ENCODE measurements around the gene SUMF1.

The SUMF1 gene

DNA sequence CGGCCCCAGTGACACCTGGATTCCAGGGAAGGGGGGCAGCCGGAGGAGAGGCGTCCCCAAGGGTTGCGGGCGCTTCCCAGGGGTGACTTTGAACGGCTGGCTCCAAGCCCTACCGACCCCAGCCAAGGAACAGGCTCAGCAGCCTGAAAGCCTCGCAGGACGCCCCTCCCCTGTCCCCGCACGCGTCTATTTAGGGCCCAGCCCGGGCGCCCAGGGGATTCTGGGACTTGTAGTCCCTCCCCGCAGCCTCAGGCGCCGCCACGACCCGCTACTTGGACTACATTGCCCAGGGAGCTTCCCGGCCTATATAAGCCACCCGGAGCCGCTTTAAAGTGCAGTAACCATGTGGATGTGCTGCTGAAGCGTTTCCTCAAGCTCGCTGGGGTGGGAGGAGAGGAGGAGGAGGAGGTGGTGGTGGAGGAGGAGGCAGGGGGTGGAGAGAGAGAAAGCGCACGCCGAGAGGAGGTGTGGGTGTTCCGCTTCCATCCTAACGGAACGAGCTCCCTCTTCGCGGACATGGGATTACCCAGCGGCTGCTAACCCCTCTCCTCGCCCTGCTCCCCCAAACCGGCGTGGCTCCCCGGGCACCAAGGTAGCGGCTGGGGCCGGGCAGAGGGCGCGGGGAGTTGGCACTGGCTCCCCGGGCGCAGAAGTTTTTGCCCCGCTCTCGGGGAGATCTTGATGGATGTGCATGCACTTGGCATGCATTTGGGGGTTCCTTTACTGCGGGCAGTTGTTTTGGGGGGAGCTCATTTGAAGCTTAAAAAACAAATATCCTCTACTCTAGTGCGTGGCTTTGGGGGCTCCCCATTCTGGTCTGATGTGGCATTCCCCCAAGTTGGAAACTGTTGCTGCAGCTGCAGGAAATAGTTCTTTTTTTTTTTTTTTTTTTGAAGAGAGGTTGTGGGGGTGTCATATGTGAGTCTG, 26.2 kb upstream of the SUMF1 start, which contains the start of gene ITPR1:
TSS of gene ITPR1 (plus strand) at position 335 of the 927 bp plus-strand sequence. CDS start 23,144 bp downstream, outside the sequence.
- peak within 1 kb of the TSS; percentile 89 for H3K4me3 ChIP-seq (ENCODE audit: control insufficient read depth, low read depth, low read length)
- DNase-seq (ENCODE audit: low read depth), result peak; percentile 94
- TF ChIP-seq, protein P1, sequence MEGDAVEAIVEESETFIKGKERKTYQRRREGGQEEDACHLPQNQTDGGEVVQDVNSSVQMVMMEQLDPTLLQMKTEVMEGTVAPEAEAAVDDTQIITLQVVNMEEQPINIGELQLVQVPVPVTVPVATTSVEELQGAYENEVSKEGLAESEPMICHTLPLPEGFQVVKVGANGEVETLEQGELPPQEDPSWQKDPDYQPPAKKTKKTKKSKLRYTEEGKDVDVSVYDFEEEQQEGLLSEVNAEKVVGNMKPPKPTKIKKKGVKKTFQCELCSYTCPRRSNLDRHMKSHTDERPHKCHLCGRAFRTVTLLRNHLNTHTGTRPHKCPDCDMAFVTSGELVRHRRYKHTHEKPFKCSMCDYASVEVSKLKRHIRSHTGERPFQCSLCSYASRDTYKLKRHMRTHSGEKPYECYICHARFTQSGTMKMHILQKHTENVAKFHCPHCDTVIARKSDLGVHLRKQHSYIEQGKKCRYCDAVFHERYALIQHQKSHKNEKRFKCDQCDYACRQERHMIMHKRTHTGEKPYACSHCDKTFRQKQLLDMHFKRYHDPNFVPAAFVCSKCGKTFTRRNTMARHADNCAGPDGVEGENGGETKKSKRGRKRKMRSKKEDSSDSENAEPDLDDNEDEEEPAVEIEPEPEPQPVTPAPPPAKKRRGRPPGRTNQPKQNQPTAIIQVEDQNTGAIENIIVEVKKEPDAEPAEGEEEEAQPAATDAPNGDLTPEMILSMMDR (IDR thresholded peaks at IDR 0.05; ENCODE audit: control insufficient read depth, insufficient read depth, low read depth, low read length, missing control alignments), result no peak

DNA sequence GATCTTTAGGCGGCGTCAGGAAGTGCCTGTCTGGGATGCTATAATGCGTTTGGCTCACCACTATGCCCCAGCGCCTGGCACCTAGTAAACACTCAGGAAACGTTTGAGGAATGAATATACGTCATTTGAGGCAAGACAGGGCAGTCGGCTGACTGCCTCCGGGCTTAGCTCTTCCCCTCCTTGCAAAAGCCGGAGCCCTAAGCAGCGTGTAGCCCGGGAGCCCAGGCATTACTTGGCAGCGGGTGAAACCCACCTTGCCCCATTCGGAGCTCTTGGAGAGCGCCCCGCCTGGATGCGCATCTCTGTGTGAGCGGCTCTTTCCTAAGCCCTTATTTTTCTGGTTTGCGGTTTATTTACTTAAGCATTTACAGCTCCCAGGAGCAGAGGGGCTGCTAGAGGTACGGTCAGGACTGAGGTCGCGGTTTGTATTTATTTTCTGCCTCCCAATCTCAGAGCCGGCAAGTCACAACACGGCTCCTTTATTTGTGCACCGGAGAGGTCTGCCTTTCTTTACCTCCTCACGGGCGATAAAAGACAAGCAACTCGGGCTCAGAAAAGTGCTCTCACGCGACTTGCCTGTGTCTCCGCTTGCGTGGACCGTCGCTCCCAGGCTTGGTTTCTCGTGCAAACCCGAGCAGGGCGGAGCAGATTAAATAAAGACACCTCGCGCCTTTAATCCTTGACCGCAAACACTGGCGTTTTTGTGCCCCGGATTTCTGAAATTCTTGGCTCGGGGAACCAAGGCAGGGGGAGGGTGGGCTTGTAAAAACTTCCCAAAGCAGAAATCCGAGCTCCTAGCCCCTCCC, 25.3 kb upstream of the SUMF1 start:
- TF ChIP-seq, protein P1 (IDR thresholded peaks at IDR 0.05; ENCODE audit: control insufficient read depth, insufficient read depth, low read depth, low read length, missing control alignments), result no peak
- peak overlapping the region; percentile 89 for H3K4me3 ChIP-seq (ENCODE audit: control insufficient read depth, low read depth, low read length)
- DNase-seq (ENCODE audit: low read depth), result peak; percentile 31

DNA sequence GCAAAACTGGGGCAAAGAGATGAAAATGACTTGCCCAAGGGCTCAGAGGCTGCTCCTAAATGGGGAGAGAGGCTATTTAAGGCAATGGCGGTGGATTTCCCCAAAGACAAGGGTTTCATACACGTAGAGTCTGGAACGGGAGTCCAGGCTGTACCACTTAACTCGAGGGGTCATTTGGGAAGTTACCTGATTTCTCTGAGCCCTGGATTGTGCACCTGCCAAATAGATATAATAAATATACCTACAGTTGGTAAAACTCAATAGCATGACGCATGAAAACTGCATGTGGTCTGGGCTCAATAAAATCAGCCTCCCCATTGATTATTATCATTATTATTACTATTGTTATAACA, 24.8 kb upstream of the SUMF1 start:
- TF ChIP-seq, protein P1 (IDR thresholded peaks at IDR 0.05; ENCODE audit: control insufficient read depth, insufficient read depth, low read depth, low read length, missing control alignments), result no peak
- H3K4me3 ChIP-seq (ENCODE audit: control insufficient read depth, low read depth, low read length), result no peak overlapping the region; the same call in 1 of the 2 replicates
- no peak for DNase-seq (ENCODE audit: low read depth)

DNA sequence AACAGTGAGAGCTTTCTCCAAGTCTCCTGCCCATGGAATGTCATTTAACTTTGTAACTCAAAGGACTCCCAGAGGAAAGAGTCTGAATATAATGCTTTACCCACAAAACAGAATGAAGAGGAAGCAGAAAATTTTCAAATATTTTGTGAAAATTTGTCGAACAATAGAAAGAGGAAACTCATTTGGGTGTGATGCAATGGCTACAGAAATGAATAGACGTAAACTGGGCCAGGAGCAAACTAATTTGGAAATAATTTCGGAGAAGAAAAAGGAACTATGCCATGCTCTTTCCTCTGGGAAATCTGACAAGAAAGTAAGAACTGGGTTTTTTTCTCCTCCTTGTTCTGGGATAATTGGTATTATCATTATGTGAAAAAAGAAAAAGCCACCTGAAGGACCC, 11.2 kb upstream of the SUMF1 start:
- TF ChIP-seq, protein P1 (IDR thresholded peaks at IDR 0.05; ENCODE audit: control insufficient read depth, insufficient read depth, low read depth, low read length, missing control alignments), result no peak
- DNase-seq (ENCODE audit: low read depth), result no peak
- H3K4me3 ChIP-seq (ENCODE audit: control insufficient read depth, low read depth, low read length), result no peak overlapping the region

DNA sequence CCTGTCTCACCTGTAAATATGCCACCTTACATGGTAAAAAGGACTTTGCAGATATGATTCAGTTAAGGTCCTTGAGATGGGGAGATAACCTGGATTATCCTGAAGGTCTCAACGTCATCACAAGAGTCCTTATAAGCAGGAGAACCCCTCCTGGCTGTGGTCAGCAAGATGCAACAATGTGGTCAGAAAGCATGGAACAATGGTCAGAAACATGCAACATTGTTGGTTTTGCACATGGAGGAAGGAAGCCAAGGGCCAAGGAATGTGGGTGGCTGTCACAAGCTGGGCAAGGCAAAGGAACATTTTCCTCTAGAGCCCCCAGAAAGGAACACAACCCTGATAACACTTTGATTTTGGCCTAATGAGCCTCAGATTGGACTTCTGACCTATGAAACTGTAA, 9.4 kb upstream of the SUMF1 start:
- H3K4me3 ChIP-seq (ENCODE audit: control insufficient read depth, low read depth, low read length), result no peak overlapping the region
- TF ChIP-seq, protein P1 (IDR thresholded peaks at IDR 0.05; ENCODE audit: control insufficient read depth, insufficient read depth, low read depth, low read length, missing control alignments), result no peak
- no peak for DNase-seq (ENCODE audit: low read depth)

DNA sequence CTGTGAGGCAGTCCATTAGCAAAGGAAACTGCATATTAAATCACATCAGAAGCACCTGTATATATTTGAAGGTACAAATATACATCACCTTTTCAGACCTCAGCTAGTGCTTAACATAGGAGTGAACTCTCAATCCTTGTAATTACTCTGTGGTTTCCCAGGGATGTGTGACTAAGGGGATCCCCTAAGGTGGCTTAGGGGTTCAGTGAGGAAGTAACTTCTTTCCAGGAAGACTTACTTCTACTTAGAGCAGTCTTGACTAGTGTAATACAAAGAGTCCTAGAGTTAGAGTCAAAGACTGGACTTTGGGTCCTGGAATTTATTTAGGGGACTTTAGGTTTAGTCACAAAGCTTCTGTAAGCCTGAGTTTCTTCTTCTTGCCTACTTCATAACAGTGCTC, 8.7 kb upstream of the SUMF1 start:
- H3K4me3 ChIP-seq (ENCODE audit: control insufficient read depth, low read depth, low read length), result no peak overlapping the region
- no peak for DNase-seq (ENCODE audit: low read depth)
- TF ChIP-seq, protein P1 (IDR thresholded peaks at IDR 0.05; ENCODE audit: control insufficient read depth, insufficient read depth, low read depth, low read length, missing control alignments), result no peak
